OCI-LY1 (cell line): ENCODE results near the gene HOXC13.

ENCODE experiments used
- H2AFZ ChIP-seq: fragments of 200-600 bp; sonication (generic), shearing (Covaris generic); 2 replicates; pipeline ENCODE4 v1.6.0; 2014; ENCODE audit warnings: antibody characterized with exemption, mild to moderate bottlenecking, low read length
- H3F3A ChIP-seq: fragments of 200-600 bp; sonication (generic), shearing (Covaris generic); 2 replicates; pipeline ENCODE4 v1.6.0; 2014; ENCODE audit warnings: mild to moderate bottlenecking, antibody characterized with exemption, low read length, moderate library complexity; ENCODE audit not compliant: insufficient read depth
- H3K27ac ChIP-seq: fragments of 200-600 bp; sonication (generic); 2 replicates; pipeline ENCODE4 v1.5.1; 2014; ENCODE audit warnings: low read length, mixed run types, mild to moderate bottlenecking, low read depth; ENCODE audit not compliant: poor library complexity, severe bottlenecking
- H3K27me3 ChIP-seq: fragments of 200-600 bp; sonication (generic); 2 replicates; pipeline ENCODE4 v1.6.0; 2014; ENCODE audit warnings: antibody characterized with exemption, mild to moderate bottlenecking, low read length, moderate library complexity; ENCODE audit not compliant: insufficient read depth
- H3K36me3 ChIP-seq: fragments of 200-600 bp; sonication (generic); 2 replicates; pipeline ENCODE4 v1.6.1; 2014; ENCODE audit warnings: mild to moderate bottlenecking, antibody characterized with exemption, low read length, moderate library complexity, mixed read lengths; ENCODE audit not compliant: insufficient read depth
- H3K4me1 ChIP-seq: fragments of 200-600 bp; sonication (generic); 2 replicates; pipeline ENCODE4 v1.5.1; 2014; ENCODE audit warnings: mild to moderate bottlenecking, low read length, moderate library complexity; ENCODE audit not compliant: insufficient read depth, severe bottlenecking
- H3K4me2 ChIP-seq: fragments of 200-600 bp; sonication (generic), shearing (Covaris generic); 2 replicates; pipeline ENCODE4 v1.6.1; 2014; ENCODE audit warnings: low read length
- H3K4me3 ChIP-seq: fragments of 200-600 bp; sonication (generic); 2 replicates; pipeline ENCODE4 v1.5.1; 2014; ENCODE audit warnings: low read length, low read depth, mild to moderate bottlenecking, mixed read lengths; ENCODE audit not compliant: poor library complexity, severe bottlenecking
- H3K79me2 ChIP-seq: fragments of 200-600 bp; shearing (Covaris generic); 2 replicates; pipeline ENCODE4 v1.6.1; 2016; ENCODE audit warnings: mixed run types, low read length, mixed read lengths; ENCODE audit not compliant: insufficient read depth
- H3K9ac ChIP-seq: fragments of 200-600 bp; sonication (generic), shearing (Covaris generic); 2 replicates; pipeline ENCODE4 v1.6.1; 2014; ENCODE audit warnings: mild to moderate bottlenecking, low read length, mixed read lengths
- H3K9me2 ChIP-seq: fragments of 200-600 bp; sonication (generic), shearing (Covaris generic); 2 replicates; pipeline ENCODE4 v1.6.1; 2014; ENCODE audit warnings: low read depth, mild to moderate bottlenecking, low read length, mixed read lengths
- H3K9me3 ChIP-seq: fragments of 200-600 bp; shearing (Covaris generic); 2 replicates; pipeline ENCODE4 v1.6.1; 2014; ENCODE audit warnings: low read length, mixed read lengths
- H4K20me1 ChIP-seq: fragments of 200-600 bp; sonication (generic), shearing (Covaris generic); 2 replicates; pipeline ENCODE4 v1.6.0; 2016; ENCODE audit warnings: mild to moderate bottlenecking, low read length; ENCODE audit not compliant: insufficient read depth
- EZH2 ChIP-seq: fragments of 200-600 bp; sonication (generic), shearing (Covaris generic); IDR thresholded peaks from 2 replicates; pipeline ENCODE4 v1.8.0; 2017; ENCODE audit warnings: borderline replicate concordance, mixed run types, mild to moderate bottlenecking, antibody characterized with exemption, low read length, moderate library complexity, mixed read lengths
- TF ChIP-seq, protein P1 (sequence below): fragments of 200-600 bp; sonication (generic), shearing (Covaris generic); IDR thresholded peaks from 2 replicates; pipeline ENCODE4 v1.5.1; 2017; ENCODE audit warnings: mild to moderate bottlenecking, antibody characterized with exemption, low read length, moderate library complexity, mixed read lengths

The HOXC13 gene

DNA sequence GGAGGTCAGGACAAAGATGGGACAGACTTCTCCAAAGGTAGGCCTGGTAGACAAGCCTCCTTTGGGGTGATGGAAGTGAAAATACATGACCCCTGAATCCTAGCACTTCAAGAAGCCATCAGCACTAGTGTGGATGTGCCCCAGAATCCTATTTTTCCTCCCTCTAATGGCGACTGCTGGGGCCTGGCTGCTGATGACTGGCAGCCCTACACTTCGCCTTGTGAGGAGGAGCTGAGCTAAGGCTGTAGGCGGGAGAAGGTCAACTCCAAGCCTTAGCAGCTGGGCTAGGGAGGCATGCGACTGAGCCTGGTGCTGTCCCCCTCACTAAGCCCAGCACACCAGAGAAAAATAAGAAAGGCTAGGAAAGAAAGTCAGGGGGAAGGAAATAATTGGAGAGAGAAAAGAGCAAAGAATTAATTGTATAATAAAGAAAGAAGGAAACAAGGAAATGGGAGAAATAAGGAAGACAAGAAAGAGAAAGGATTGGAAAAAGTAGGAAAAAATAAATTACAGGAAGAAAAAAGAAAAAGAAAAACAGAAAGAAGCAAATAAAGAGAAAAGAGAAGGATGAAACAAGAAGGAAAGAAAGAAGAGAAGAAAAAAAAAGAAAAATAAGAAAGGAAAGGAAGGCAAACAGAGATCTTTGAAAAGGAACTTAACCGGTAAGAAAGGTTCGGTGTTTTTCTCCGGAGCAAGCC, 41.6 kb downstream of the HOXC13 start:
- Histone ChIP-seq H3K9me3 (no peaks in the 10 kb centered on the region), H2AFZ (no peak overlapping the region), H3K36me3 (no peaks in the 10 kb centered on the region), H3F3A (no peaks in the 10 kb centered on the region), H3K27ac (no peak overlapping the region), H3K79me2 (no peaks in the 10 kb centered on the region), H3K9me2 (no peaks in the 10 kb centered on the region), H3K4me2 (no peak overlapping the region), H3K4me3 (no peak overlapping the region), H4K20me1 (no peaks in the 10 kb centered on the region), H3K9ac (no peak overlapping the region), H3K4me1 (peaks cover 7% of the 10 kb centered on the region), H3K27me3 (no peaks in the 10 kb centered on the region; the same call in 1 of the 2 replicates)
- TF ChIP-seq, protein P1, sequence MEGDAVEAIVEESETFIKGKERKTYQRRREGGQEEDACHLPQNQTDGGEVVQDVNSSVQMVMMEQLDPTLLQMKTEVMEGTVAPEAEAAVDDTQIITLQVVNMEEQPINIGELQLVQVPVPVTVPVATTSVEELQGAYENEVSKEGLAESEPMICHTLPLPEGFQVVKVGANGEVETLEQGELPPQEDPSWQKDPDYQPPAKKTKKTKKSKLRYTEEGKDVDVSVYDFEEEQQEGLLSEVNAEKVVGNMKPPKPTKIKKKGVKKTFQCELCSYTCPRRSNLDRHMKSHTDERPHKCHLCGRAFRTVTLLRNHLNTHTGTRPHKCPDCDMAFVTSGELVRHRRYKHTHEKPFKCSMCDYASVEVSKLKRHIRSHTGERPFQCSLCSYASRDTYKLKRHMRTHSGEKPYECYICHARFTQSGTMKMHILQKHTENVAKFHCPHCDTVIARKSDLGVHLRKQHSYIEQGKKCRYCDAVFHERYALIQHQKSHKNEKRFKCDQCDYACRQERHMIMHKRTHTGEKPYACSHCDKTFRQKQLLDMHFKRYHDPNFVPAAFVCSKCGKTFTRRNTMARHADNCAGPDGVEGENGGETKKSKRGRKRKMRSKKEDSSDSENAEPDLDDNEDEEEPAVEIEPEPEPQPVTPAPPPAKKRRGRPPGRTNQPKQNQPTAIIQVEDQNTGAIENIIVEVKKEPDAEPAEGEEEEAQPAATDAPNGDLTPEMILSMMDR, result no peak
- TF ChIP-seq EZH2, result no peak

DNA sequence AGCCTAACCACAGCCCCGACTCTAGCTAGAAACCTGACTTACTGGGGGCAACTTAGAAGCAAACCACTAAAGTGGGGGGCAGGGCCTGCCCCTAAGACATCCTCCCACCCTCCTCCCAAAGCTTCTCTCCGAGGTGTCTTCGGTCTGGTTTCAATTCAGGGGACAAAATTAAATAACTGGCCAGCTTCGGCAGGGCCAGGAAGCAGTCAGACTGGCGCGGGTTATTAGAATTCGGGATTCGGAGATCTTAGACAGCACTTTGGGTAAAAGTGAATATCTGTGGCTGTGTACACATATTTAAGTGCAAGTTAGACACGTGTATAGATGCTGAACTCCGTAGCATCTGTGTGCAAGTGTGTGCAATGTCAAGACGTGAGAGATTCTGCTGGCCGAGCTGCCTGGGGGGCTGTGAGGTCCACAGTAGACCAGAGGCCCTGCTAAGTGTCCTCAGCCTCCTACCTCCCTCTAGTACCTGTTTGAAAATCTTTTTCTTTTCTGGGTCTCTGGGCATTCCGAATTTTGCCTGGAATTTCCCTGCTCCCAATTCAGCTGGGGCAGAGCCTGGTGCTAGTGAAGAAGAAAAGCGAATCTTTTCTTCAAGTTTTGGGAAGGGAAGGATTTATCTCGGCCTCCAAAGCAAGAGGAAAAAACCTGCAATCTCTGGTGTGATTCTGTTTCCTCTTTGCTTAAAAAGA, 42.3 kb downstream of the HOXC13 start:
- Histone ChIP-seq H4K20me1 (no peaks in the 10 kb centered on the region), H3K27me3 (no peaks in the 10 kb centered on the region; the same call in 1 of the 2 replicates), H3F3A (no peaks in the 10 kb centered on the region), H3K9me2 (no peaks in the 10 kb centered on the region), H3K79me2 (no peaks in the 10 kb centered on the region), H3K4me1 (peaks cover 7% of the 10 kb centered on the region), H3K4me2 (no peak overlapping the region), H3K9ac (no peak overlapping the region), H3K27ac (no peak overlapping the region), H3K4me3 (no peak overlapping the region), H3K9me3 (no peaks in the 10 kb centered on the region), H2AFZ (no peak overlapping the region), H3K36me3 (no peaks in the 10 kb centered on the region)
- no peak for TF ChIP-seq EZH2
- TF ChIP-seq, protein P1, result no peak

DNA sequence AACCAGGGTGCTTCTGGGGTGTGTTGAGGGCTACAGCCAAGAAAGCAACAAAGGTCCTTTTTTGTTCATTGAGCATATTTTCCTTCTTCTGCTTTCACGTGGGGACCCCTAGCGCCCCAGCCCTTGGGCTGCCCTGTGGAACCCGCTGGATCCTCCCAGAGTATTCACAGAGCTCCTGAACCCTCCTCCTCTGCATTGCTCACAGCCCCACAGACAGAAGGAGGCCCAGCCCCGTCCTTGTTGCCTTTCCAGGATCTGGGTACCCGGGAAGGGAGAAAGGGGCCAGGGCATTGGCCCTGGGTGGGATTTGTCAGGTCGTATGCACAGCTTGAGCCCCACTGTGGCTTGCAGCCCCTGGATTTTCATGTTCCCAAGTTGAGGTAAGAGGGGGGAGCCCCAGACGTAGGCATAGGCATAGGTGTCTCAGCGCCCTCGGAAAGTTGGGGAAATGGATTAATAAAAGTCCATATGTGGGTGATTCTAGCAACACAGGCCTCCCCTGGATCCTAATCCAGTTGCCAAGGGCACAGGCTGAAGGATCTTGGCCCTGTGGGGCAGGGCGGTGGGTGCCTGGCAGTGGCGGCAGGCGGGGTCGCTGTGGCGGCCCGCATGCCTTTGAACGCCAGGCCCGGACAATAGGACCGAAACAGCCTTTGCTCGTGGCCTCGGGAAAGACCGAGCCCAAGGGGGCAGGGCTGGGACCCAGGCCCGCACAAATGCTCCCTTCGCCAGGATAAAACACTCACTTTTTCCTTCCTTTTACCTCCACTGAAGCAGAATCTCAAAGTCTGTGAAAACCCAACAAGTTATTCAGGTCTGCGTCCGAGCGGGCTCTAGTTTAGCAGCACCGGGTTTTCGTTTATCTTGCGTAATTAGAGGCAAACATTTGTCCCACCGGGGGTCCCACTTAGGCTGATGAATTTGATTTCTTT, 43.3 kb downstream of the HOXC13 start:
- Histone ChIP-seq H3K4me1 (peaks cover 7% of the 10 kb centered on the region), H4K20me1 (no peaks in the 10 kb centered on the region), H3F3A (no peaks in the 10 kb centered on the region), H2AFZ (no peak overlapping the region), H3K4me3 (no peak overlapping the region), H3K9me2 (no peaks in the 10 kb centered on the region), H3K9me3 (no peaks in the 10 kb centered on the region), H3K9ac (no peak overlapping the region), H3K36me3 (no peaks in the 10 kb centered on the region), H3K79me2 (no peaks in the 10 kb centered on the region), H3K27ac (no peak overlapping the region), H3K27me3 (no peaks in the 10 kb centered on the region; the same call in 1 of the 2 replicates), H3K4me2 (no peak overlapping the region)
- TF ChIP-seq, protein P1, result no peak
- no peak for TF ChIP-seq EZH2
